GM12875 (cell line): ENCODE results near the gene DNAH11.

ENCODE experiments used
- H3K4me3 ChIP-seq: one replicate; pipeline ENCODE4 v1.5.1; 2011; ENCODE audit warnings: low read depth, low read length, control low read depth
- TF ChIP-seq, protein P1 (sequence below): IDR thresholded peaks from 2 replicates; pipeline ENCODE4 v1.5.1; 2011; ENCODE audit warnings: low read depth, mild to moderate bottlenecking, control low read depth, inconsistent platforms, low read length, moderate library complexity, borderline replicate concordance; ENCODE audit not compliant: insufficient read depth

DNAH11 gene

DNA sequence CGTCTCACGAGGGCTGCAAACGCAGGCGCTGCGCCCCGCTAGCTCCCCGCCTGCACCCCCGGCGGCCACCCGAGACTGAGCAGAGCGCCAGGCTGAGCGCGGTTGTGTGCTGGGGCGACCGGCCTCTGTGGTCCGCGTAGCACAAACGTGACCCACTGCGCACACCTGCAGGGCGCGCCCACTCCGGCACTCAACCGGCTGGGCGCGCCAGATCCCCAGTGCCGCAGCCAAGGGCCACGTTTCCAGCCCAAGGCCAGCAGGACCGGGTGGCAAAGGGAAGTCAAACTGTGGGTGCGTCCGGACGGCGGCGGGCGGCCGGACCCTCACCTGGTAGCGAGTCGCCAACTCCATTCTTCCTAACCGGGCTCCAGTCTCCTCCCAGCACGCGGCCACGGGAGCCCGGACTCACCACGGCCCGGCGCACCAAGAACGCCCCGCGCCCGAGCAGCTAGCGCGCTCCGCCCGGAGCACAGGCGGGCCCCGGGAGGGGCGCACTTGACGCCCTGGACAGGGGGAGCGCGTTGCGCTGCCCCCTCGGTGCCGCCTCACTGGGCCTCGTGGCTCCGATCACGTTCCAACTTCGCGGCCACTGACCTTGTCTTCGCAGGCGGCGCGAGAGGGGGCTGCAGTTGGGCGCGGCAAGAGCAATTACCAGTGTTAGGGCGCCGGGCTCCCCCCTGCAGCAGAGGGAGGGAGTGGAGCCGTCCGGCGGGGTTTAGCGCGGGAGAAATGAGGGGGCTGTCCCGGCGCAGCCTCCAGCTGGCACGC, 402.8 kb downstream of the DNAH11 start, which contains the start of gene CDCA7L:
CDCA7L (minus strand) TSS at position 446 of the 768 bp plus-strand sequence; CDS start at position 351, 95 bp downstream.
- TF ChIP-seq, protein P1, sequence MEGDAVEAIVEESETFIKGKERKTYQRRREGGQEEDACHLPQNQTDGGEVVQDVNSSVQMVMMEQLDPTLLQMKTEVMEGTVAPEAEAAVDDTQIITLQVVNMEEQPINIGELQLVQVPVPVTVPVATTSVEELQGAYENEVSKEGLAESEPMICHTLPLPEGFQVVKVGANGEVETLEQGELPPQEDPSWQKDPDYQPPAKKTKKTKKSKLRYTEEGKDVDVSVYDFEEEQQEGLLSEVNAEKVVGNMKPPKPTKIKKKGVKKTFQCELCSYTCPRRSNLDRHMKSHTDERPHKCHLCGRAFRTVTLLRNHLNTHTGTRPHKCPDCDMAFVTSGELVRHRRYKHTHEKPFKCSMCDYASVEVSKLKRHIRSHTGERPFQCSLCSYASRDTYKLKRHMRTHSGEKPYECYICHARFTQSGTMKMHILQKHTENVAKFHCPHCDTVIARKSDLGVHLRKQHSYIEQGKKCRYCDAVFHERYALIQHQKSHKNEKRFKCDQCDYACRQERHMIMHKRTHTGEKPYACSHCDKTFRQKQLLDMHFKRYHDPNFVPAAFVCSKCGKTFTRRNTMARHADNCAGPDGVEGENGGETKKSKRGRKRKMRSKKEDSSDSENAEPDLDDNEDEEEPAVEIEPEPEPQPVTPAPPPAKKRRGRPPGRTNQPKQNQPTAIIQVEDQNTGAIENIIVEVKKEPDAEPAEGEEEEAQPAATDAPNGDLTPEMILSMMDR = peak; percentile 33
- H3K4me3 ChIP-seq = peak within 1 kb of the TSS; percentile 90

DNA sequence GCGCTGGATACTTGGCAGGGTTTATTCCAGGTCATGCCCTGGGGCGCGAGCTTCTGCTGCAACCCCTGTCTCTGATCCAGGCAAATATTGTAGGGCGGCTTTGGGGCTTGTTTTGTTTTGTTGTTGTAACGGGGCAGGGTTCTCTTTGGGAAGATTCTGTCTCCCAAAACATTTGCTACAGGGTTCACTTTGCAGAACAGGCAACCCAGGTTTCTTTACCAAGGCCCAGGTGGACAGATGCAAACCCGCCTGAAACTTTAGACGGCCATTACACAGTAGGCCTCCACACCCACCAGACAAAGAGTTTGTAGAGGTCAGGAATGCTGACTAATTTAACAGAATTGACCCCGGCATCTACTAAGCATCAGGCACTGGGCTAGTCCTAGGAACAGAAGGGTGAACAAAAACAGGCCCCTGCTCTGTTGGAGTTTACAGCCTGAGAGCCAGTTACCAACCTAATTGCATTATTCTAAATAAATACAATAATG, 403.4 kb downstream of the DNAH11 start:
- TF ChIP-seq, protein P1 = no peak
- peak overlapping the region; percentile 5 for H3K4me3 ChIP-seq

DNA sequence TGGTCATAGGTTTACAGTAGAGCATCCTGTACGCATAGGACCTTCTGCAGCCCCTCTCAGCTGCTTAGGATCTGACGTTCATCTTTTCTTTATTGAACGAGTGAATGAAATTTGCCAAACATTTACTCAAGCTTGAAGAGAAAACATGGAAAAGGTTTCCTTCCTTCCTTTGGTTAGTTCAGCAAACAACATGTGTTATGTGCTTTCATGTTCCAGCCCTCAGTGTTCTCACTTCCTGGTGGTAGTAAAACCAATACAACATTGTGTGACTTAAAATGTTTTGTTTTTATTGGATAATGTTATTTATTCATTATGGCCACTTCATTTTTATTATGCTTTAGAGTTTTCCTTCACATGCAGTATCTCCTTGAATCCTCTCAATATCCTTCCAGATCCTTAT, 404.2 kb downstream of the DNAH11 start:
- TF ChIP-seq, protein P1 = no peak
- H3K4me3 ChIP-seq = no peak overlapping the region

DNA sequence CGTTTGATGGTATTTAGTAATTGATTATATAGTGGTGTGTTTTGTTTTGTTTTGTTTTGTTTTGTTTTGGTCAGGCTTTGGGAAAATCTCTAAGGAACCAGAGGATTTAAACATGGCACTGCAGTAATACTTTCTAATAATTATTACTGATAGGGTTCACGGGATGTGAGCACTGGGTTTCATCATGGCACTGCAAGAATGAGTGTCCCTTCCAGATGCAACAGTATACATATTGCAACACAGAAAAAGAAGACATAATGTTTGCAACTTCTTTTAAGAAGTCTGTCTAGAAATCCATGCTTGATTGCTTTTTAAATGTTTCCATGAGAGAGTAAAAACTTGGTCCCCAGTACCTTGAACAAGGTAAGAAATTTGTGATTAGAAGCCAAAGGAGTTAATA, 405.1 kb downstream of the DNAH11 start:
- H3K4me3 ChIP-seq = no peak overlapping the region
- TF ChIP-seq, protein P1 = no peak

DNA sequence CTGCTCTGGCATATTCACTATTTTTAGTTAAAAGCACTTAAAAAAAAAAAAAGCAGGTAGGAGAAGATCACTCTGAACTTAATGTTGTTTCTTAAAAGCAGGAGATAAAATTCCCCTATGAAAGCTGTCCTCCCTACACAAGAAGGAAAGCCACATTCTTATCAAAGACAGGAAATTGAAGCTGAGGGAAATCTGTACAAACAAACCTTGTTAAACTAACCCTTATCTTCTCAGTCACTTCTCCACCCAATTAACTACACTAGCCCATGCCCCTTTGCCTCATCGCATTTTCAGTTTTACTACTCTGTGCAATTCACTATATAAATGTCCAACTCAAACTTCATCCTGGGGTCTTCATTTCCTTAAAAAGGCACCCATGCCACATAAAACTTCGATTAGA, 405.5 kb downstream of the DNAH11 start:
- H3K4me3 ChIP-seq = no peak overlapping the region
- TF ChIP-seq, protein P1 = no peak

DNA sequence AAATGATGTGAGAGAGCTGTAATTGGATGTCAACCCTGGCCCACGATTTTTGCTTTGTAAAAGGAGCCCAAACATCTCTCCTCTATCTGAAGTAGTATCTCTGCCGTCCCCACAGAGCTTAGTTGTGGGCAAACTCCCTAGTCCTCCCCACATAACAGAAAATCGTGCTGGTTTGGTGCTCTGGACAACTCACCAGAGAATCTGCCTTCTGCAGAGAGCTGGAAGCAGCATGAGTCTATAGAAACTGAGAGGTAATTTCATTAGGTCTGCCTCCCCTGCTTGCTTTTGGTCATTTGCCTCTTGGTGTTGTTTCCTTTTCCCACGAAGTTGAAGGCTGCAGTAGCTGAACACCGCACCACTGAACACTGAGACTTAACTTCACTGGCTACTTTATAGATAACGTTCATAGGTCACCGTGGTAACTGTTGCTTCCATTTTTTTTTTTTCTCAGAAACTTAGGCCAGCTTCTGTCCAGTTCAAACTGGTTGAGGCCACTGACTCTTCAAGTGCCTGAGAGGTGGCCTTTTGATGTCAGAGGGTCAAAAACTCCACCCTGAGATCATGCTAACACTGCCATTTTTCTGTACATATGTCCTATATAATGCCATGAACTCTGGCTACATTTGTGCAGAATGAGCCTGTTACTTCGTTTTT, 406.2 kb downstream of the DNAH11 start:
- H3K4me3 ChIP-seq = no peak overlapping the region
- TF ChIP-seq, protein P1 = no peak
